GM21360 (cell line): ENCODE results near the gene LRFN5.
"Not testable (repeated sequence)": the region's sequence is repeated elsewhere in the genome, so short reads cannot be mapped to it uniquely, and the experiment has no call there.

Experiments used
- ATAC-seq: cut with Tn5 transposase; IDR thresholded peaks from one replicate; pipeline ENCODE4 v1.9.1; 2021; ENCODE audit warnings: mild to moderate bottlenecking, moderate library complexity; ENCODE audit not compliant: unreplicated experiment

LRFN5 gene

GRCh38 chr14:41878321-41878720 lies 271.6 kb downstream of the LRFN5 start:
- ATAC-seq: no peak

- ATAC-seq: no peak
Observed at GRCh38 chr14:41891624-41892023, 284.9 kb downstream of the LRFN5 start.

GRCh38 chr14:41899416-41899815 lies 292.7 kb downstream of the LRFN5 start:
- ATAC-seq: no peak

- no peak for ATAC-seq
Observed at GRCh38 chr14:41900644-41901043, 294.0 kb downstream of the LRFN5 start.

GRCh38 chr14:41901089-41901488 lies 294.4 kb downstream of the LRFN5 start:
- ATAC-seq: no peak

- no peak for ATAC-seq
Observed at GRCh38 chr14:41905394-41905964, 298.8 kb downstream of the LRFN5 start.

- not testable (repeated sequence) for ATAC-seq
Observed at GRCh38 chr14:41911155-41911554, 304.5 kb downstream of the LRFN5 start.

- ATAC-seq: no peak
Observed at GRCh38 chr14:41913398-41913797, 306.7 kb downstream of the LRFN5 start.

- no peak for ATAC-seq
Observed at GRCh38 chr14:41915732-41916131, 309.1 kb downstream of the LRFN5 start.

GRCh38 chr14:41916313-41916712 lies 309.6 kb downstream of the LRFN5 start:
- no peak for ATAC-seq

GRCh38 chr14:41925409-41925808 lies 318.7 kb downstream of the LRFN5 start:
- no peak for ATAC-seq

- no peak for ATAC-seq
Observed at GRCh38 chr14:41950428-41951151, 343.9 kb downstream of the LRFN5 start.
